Globus pallidus (tissue), 1 donor: Measurements from ENCODE around the gene ELOF1.
"Not testable (repeated sequence)": the region's sequence is repeated elsewhere in the genome, so short reads cannot be mapped to it uniquely, and the experiment has no call there.

Experiments used
- DNase-seq: peaks from one replicate; pipeline ENCODE4 v3.0.0-alpha.2; 2015; ENCODE audit warnings: low spot score

The ELOF1 gene

DNA sequence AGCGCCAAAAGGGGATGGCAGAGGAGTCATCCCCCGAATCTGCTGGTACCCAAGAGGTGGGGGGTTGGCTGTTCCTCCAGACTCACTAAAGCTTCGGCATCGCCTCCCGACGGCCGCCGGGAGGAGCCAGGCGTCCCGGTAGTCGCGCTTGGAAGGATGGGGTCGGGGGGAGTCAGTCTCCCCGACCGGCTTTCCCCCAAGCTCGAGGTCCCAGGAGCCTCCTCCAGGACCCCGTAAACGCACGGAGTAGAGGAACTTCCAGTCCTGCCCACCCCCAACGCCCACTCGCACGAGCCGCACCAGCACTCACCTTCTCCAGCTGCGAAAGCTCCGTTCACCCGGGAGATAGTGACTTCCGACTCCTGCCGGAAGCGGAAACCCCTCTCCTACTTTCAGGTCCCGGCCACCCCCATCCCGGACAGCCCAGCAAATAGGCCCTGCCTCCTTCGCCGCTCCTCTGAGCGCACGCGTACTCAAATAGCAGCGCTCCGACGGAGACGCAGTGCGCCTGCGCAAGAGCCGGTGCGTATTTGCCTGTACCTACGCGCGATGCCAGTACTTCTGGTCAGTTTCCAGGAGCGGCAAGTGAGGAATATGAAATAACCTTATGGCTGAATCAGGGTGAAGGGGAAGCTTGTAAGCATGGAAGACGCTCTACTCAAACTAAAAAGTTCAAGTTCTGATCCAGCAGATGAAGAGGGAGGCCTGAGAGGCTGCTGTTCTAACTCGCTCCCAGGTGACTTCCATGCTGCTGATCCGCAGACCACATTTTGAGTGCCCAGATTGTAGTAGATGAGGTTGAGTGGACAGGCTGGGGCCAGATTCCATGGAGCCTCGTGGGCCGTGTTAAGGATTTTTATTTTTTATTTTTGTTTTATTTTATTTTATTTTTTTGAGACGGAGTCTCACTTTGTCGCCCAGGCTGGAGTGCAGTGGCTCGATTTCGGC, at the start of gene ELOF1:
Gene ELOF1 (minus strand): TSS at position 350 of the 948 bp plus-strand sequence. CDS start 4,883 bp downstream, outside the sequence.
- DNase-seq = peak; percentile 99

DNA sequence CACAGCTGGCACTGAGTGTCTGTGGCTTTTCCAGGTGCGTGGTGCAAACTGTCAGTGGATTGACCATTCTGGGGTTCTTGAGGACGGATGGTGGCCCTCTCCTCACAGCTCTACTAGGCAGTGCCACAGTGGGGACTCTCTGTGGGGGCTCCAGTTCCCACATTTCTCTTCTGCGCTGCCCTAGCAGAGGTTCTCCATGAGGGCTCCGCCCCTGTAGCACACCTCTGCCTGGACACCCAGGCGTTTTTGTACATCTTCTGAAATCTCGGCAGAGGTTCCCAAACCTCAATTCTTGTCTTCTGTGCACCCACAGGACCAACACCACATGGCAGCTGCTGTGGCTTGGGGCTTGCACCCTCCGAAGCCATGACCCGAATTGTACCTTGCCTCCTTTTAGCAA, 47.5 kb upstream of the ELOF1 start:
- no peak for DNase-seq

DNA sequence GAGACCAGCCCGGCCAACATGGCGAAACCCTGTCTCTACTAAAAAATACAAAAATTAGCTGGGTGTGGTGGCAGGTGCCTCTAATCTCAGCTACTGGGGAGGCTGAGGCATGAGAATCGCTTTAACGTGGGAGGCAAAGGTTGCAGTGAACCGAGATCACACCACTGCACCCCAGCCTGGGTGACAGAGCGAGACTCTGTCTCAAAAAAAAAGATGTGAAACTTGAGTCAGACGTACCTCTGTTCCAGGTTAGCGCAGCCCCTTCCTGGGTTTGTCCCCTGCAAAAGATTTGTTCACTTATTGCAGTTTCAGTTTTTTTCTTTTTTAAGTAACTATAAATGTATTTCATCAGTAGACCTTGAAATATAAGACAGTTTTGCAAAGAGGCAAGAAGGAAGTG, 40.7 kb upstream of the ELOF1 start:
- not testable (repeated sequence) for DNase-seq

DNA sequence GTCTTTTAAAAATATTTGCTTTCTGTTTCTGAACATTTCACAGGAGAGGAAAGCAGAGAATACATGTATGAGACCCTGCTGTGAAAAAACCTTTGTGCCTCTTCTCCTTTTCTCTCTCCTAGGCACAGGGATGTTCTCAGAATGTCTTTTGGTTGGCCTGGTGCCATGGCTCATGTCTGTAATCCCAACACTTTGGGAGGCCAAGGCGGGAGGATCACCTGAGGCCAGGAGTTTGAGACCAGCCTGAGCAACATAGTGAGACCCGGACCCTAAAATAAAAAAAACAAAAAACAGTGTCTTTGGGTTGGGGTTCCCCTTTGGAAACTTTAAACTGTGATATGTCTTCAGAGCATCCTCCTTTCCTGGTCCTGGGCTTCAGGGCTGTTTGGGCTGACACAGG, 39.7 kb upstream of the ELOF1 start:
- DNase-seq = no peak

DNA sequence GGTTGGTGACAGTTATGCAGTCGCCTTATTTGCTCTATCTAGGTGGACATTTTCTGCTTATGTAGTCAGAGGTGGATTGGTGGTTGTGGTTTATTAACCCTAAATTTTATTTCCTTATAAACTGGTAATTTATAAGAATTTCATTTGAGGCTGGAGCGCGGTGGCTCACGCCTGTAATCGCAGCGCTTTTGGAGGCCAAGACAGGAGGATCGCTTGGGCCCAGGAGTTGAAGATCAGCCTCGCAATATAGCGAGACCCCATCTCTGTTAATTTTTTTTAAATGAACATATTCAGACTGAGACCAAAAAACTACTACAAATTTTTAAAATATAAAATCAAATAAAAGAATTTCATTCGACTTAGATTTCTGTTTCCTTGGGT, 39.1 kb upstream of the ELOF1 start:
- no peak for DNase-seq

DNA sequence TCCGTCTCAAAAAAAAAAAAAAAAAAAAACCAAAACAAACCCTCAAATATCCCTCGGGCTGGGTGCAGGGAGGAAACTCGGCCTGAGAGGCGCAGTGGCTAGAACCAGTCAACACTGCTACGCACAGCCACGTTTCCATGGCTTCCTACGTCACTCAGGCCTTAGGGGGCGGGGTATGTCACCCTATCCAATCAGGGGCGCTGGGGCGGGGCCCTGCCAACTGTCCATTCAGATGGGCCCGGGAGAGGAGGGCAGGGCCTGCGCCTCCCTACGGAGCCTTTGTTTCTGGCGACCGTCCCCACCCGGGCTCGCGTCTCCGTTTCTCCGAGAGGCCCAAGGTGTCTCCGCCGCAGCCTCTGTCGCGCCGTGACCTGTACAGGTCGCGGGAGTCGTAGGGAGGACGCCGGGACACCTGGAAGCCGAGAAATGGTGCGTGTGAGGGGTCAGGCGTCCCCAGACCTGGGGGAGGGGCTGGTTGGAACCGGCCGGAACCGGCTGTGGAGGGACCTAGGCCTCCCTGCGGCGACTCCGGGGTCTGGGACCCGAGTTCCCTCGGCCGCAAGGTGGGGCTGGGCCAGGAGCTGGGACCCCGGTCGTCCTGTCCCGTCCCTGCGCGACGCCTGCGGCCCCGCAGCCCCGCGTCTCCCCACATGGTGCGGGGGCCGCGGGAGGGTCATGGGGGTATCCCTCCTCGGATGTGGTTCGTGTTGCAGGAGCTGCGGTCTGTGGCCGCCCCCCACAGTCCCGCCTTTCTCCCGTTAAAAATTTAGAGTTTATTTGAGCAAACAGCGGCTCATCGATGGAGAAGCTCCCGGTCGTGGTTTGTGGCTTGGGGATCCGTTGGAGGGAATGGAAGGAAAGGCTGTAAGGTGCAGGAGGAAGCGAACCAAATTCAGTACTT, 38.4 kb upstream of the ELOF1 start, which contains the start of gene ZNF627:
Gene ZNF627 (plus strand): TSS at position 282 of the 901 bp plus-strand sequence. CDS start 145 bp downstream, at position 427.
- peak; percentile 97 for DNase-seq

DNA sequence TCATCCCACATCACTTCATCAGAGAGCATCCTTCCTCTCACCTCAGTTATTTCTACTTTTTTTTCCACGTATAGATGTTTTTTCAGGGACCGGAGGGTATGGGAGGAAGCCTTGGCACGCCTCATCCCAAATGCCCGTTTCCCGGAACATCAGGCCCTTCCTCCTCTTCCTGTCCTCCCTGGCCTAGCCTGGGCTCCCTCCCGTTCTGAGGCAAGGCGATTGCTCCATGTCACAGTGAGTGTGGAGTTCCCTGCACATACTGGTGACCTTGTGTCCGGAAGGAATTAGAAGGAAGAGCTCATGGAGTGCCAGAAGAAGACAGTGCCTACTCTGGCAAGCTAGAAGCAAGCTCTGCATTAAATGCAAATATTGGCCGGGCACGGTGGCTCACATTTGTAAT, 37.1 kb upstream of the ELOF1 start:
- no peak for DNase-seq

DNA sequence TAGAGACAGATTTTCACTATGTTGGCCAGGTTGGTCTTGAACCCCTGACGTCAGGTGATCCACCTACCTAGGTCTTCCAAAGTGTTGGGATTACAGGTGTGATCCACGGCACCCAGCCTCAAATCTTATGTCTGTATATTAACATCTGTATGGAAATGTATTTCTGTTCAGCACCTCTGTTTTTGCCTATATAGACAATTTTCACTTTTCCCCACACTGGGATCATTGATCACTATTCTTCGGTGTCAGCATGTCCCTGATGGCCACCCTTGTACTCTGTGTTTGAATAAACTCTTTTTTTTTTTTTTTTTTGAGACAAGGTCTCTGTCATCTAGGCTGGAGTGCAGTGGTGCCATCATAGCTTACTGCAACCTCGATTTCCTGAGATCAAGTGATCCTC, 35.1 kb upstream of the ELOF1 start:
- no peak for DNase-seq

DNA sequence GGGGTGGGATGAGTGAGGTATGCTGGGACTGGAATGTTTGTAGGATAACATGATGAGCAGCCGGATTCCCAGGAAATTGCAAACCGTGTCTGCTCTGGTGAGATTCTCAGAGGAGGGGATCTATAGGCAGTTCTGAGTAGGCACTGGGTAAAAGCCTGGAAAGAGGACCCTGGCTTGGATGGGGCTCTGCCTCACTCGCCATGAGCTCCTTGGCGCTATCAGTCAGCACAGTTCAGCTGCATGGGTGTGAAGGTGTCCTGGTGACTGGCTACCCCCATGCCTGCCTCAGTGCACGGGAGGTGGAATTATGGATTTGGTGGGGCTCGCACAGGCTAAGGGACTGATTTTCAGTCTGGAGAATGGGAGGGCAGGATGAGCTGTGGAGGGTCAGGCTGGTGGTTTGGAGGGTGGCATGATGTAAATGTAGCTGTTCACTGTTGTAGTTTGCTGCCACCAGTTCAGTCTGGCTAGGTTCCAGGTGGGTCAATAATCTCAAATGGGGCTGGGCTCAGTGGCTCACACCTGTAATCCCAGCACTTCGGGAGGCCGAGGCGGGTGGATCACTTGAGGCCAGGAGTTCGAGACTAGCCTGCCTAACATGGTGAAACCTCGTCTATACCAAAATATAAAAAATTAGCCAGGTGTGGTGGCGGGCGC, 29.1 kb upstream of the ELOF1 start:
- no peak for DNase-seq

DNA sequence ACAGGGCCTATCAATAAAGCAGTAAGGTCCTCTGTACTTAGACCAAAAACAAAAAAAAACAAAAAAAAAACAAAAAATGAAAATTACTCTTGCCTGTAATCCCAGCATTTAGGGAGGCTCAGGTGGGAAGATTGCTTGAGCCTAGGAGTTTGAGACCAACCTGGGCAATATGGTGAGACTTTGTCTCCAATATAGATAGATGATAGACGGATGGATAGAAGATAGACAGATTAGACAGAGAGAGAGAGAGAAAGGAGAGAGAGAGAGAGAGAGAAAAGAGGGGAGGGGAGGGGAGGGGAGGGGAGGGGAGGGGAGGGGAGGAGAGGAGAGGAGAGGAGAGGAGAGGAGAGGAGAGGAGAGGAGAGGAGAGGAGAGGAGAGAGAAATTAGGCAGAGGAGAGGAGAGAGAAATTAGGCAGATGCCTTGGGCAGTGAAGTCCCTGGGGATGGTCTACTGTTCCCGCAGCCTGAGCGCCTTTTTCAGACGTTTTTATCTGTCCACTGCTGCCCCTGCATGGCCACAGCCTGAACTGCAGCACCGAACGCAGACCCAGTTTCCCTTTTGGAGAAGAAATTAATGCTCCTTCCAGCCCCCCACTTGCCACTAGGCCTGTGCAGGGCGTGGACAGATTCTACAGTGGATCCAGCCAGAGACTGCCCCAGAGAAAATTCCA, 28.4 kb upstream of the ELOF1 start:
- DNase-seq = peak; percentile 54

DNA sequence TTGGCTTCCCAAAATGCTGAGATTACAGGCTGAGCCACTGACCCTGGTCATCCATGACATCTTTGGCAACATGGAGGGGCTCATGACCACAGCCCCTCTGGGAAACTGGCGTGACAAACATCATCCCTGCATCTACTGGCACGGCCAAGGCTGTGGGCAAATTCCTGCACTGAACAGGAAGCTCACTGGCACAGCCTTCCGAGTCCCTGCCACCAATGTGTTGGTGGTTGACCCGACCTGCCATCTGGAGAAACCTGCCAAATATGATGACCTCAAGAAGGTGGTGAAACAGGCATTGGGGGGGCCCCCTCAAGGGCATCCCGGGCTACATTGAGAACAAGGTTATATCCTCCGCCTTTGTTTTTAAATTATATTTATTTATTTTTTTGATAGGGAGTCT, 27.3 kb upstream of the ELOF1 start:
- no peak for DNase-seq

DNA sequence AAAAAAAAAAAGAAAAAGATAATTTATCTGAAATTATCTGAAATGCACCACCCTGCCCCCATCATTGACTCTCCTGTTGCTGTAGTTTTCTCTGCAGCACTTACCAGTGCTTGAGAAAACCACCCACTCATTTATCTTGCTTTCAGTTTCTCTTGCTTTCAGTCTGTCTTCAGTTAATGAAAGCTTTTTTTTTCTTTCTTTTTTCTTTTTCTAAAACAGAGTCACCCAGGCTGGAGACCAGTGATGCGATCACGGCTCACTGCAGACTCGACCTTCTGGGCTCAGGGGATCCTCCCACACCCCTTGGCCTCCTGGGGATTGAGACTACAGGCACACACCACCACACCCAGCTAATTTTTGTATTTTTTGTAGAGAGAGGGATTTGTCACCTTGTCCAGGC, 22.7 kb upstream of the ELOF1 start:
- no peak for DNase-seq

DNA sequence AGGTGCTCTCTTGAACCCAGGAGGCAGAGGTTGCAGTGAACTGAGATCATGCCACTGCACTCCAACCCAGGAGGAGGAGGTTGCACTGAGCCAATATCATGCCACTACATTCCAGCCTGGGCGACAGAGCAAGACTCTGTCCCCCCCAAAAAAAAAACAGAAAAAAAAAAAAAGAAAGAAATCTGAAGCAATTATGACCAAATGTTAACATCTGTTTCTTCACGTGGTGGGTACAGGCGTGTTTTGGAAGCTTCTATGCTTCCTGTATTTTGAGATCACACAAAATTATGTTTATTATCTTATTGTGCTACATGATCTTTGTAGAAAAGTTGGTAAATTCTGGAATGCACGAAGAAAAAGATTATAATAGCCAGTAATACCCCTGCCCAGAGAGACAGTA, 21.1 kb upstream of the ELOF1 start:
- no peak for DNase-seq

DNA sequence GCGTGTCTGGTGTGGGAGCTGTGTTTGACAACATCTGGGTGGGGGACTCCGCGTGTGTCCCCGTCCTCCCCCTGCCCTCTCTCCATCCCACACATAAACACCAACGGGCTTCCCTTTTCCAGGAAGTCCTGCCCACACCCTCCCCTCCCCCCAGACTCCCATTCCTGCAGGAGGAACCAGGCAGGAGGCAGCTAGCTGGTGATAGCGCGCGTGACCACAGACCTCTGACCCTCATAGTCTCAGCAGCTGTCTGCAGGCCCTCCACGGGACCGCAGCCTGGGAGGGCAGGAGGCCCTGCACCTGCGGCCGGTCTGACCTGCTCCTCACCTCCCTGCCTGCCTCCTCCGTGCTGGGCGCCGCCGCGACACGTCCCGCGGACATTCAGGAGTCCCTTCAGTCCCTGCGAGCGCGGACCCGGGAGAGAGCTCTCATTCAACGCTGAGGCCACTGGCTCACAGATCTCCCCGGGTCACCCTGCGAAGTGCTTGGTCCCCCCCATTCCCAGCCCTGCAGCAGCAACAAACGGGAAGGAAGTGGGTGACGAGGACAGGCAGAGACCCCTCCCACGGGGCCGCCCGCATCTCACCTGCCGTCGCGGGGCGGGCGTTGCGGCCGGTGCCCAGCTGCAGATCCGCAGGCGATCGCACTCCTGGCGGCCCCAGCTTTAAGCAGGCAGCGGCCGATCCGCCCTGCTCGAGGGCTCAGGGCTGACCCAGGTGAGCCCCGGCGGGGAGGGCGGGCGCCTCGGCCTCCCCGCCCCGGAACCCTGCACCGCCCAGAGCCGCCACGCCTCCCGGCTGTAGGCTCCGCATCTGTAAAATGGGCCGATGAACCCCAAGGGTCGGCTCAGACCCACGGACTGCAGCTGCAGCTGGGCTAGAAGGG, 19.5 kb upstream of the ELOF1 start:
- DNase-seq = no peak

DNA sequence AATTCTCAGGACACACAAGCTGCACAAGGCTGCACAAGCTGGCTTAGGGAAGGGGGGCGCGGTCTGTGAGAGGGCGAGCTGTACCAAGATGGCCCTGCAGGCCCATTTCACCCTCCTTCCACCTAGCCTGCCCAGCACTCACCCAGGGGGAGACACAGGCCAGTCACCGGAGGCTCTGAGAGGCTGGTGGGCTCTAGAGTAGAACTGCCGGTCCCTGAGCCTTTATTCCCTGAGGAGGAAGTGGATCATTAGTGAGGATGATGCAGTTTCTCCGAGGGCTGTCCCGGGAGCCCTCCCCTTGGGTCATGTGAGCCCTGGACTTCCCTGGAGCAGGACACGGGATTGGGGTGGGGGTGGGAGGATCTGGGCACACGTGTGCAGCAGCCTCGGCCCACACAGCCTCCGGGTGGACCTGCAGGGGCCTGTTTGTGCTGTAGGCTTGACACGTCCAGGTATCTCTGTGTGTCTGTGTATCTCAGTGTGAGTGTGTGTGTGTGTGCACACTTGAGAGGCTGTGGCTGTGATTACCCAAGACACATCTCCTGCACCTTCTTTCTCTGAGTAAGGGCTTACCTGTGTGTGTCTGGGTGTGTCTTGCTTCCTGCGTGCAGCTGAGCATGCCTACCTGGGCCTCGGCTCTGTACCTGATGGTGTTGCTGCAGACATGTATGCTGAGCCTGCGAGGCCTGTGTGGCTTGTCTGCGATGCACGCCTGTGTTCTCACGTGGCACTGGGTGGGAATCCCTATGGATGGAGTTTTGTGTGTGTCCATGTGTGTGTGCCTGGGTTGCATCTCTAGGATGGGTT, 18.6 kb upstream of the ELOF1 start, which contains the start of gene ACP5:
Gene ACP5 (minus strand): TSS at position 195 of the 807 bp plus-strand sequence. CDS start 328 bp downstream, outside the sequence.
- DNase-seq = no peak

DNA sequence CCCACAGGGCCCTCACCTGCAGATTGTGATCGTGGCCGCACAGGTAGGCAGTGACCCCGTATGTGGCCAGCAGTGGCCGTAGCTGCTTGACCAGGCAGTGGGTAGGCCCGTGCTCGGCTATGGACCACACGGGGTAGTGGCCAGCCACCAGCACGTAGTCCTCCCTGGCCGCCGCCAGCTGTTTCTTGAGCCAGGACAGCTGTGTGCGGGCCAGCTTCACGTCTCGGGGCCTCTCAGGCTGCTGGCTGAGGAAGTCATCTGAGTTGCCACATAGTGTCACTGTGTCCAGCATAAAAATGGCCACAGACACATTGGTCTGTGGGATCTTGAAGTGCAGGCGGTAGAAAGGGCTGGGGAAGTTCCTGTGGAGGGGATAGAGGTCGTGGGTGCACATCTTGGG, 17.2 kb upstream of the ELOF1 start:
- no peak for DNase-seq

DNA sequence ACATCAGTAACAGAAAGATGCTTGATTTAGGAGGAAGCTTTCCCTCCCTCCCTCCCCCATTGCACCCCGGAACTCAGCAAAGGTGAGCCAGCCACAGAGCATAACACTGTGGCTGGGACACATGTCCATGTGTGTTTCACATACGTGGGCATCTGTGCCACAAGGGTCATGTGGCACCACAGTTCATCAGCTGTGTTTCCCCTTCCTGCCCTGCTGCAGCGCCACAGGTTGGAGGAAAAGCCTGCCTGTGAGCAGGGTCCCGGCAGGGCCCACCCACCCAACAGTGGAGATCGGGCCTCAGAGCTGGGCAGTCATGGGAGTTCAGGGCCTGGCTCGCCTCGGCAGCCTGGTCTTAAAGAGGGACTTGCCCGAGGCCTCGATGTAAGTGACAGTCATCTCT, 15.7 kb upstream of the ELOF1 start:
- no peak for DNase-seq

DNA sequence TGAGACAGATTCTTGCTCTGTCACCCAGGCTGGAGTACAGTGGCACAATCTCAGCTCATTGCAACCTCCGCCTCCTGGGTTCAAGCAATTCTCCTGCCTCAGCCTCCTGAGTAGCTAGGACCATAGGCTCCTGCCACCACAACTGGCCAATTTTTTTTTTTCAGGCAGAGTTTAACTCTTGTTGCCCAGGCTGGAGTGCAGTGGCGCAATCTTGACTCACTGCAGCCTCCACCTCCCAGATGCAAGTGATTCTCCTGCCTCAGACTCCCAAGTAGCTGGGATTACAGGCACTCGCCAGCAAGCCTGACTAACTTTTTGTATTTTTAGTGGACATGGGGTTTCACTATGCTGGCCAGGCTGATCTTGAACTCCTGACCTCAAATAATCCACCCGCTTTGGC, 14.7 kb upstream of the ELOF1 start:
- not testable (repeated sequence) for DNase-seq

DNA sequence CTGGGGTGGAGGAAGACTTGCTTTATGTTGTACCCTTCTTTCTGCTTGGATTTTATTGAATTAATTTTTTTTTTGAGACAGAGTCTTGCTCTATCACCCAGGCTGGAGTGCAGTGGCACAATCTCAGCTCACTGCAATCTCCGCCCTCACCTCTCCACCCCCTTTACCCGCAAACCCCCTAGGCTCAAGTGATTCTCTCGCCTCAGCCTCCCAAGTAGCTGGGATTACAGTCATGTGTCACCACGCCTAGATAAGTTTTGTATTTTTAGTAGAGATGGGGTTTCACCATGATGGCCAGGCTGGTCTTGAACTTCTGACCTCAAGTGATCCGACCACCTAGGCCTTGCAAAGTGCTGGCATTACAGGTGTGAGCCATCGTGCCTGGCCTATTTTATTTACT, 14.3 kb upstream of the ELOF1 start:
- not testable (repeated sequence) for DNase-seq

DNA sequence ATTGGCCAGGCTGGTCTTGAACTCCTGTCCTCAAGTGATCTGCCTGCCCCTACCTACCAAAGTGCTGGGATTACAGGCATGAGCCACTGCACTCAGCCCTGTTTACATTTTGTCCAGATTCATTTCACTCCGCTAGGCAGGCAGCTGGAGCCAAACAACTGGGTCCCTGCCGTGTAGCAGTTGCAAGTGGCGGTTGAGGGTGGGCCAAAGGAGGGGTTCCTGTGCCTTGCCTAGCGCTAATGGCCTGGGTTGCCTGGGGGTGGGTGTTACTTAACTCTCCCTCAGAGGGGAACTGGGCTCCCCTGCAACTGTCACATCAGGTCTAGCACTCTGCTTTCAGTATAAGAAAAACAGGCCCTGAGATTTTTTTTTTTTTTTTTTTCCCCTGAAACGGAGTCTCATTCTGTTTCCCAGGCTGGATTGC, 11.0 kb upstream of the ELOF1 start:
- no peak for DNase-seq
